ENCODE data around the gene TMEM243. TPM values are rescaled to one million over a fixed set of nuclear protein-coding genes. Genes with fewer than 3 reads are reported as not detected.

The TMEM243 gene
- total RNA-seq, 1 experiment from 2014 or later: 23.5 TPM

DNA sequence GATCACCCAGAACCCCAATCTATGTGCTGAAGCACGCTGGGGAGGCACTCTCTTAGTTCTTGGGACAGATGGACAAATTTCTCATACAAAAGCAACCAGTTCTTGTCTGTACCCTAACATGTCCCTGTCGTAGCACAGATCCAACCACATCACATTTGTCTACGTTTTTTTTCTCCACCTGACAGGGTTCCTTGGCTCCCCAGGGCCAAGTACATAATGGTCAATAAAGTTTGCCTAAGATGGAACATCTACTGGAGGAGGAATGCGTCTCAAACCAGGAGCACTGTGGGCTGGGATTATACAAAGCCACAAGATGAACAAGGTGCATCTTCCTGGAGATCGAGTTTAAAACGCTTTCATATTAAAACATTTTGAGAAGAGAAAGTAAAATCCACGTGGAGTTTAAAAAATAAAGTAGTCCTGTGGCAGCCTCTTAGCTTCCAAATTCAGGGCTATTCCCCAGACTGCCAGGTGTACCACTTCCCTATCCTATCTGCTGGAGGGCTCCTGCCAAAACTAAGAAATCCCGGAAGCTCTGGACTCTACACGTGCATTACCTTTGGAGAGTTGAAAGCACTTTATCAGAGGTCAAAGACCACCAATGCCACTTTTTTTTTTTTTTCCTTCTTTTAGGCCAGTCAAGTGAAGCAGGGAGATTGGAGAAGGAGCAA is 1.4 kb downstream of the TMEM243 start:
- H3K27ac Mint-ChIP-seq: no peak overlapping the region; a peak in 2 of 7 replicates
- Histone ChIP-seq H3K4ac (ENCODE audit: low read depth, low read length) (no peak overlapping the region), H3K9ac (ENCODE audit: extremely low read depth, insufficient read length, low read length) (no peak overlapping the region), H3K18ac (ENCODE audit: insufficient read length, low read depth, low read length) (no peak overlapping the region), H2AK5ac (ENCODE audit: insufficient read length, low read length) (no peak overlapping the region), H2BK120ac (ENCODE audit: low read depth, low read length, poor library complexity, severe bottlenecking) (no peak overlapping the region), H3K23me2 (ENCODE audit: insufficient read length, low read depth, low read length, poor library complexity, severe bottlenecking) (peaks cover 17% of the 10 kb centered on the region), H4K8ac (replicated peaks; ENCODE audit: insufficient read length, low read depth, low read length) (no peak overlapping the region), H4K5ac (ENCODE audit: insufficient read length, low read depth, low read length) (no peak overlapping the region), H4K91ac (ENCODE audit: insufficient read length, low read depth, low read length) (no peak overlapping the region), H2BK5ac (ENCODE audit: insufficient read length, low read length) (no peak overlapping the region), H3K27ac (ENCODE audit: insufficient read length, low read depth, low read length) (no peak overlapping the region), H3K4me1 (ENCODE audit: insufficient read depth, low read length) (0 out of 2 replicates have a peak, but pooled peaks cover 2% of the 10 kb centered on the region), H3K27me3 (ENCODE audit: insufficient read depth, low read length) (peaks cover 7% of the 10 kb centered on the region; the same call in 1 of the 2 replicates), H3T11ph (ENCODE audit: low read length) (no peak overlapping the region), H2AFZ (ENCODE audit: low read length) (no peak overlapping the region), H3K79me2 (ENCODE audit: insufficient read depth, low read length) (peaks cover 5% of the 10 kb centered on the region; the same call in 1 of the 2 replicates), H2BK12ac (ENCODE audit: insufficient read length, low read depth, low read length) (no peak overlapping the region), H3K23ac (ENCODE audit: insufficient read length, low read depth, low read length) (no peak overlapping the region), H4K20me1 (ENCODE audit: control insufficient read depth, insufficient read depth, insufficient read length) (no peaks in the 10 kb centered on the region), H3K4me2 (ENCODE audit: insufficient read depth, insufficient read length, low read length) (peak overlapping the region; percentile 96), H2BK20ac (ENCODE audit: low read depth, low read length, poor library complexity, severe bottlenecking) (no peak overlapping the region), H3K56ac (ENCODE audit: insufficient read length, low read depth, low read length) (no peak overlapping the region), H2BK15ac (ENCODE audit: low read depth, low read length) (no peak overlapping the region), H3K14ac (ENCODE audit: insufficient read depth, low read length) (no peak overlapping the region), H3K9me3 (ENCODE audit: control insufficient read depth, low read depth, low read length) (no peaks in the 10 kb centered on the region), H3K79me1 (ENCODE audit: insufficient read depth, low read depth, low read length, poor library complexity, severe bottlenecking) (peaks cover 2% of the 10 kb centered on the region)
- peaks cover 0 to 18% (median 15%) of the 10 kb centered on the region in 3 experiments; a peak in 5 of 7 replicates for H3K36me3 Mint-ChIP-seq (ENCODE audit: insufficient read depth in 1 of 3, low read depth in 3 of 3)
- no peaks in the 10 kb centered on the region for H3K9me3 Mint-ChIP-seq
- no peak for DNase-seq
- WGBS (ENCODE audit: extremely low coverage, insufficient read length, low lambda C conversion rate): no CpG with 5 or more reads among the region's 9 CpGs
- H3K4me1 Mint-ChIP-seq: peaks cover 24 to 31% of the 10 kb centered on the region in 2 experiments
- H3K4me3 Mint-ChIP-seq: peak overlapping the region; percentile 91 to 97
- no peaks in the 10 kb centered on the region for H3K27me3 Mint-ChIP-seq (ENCODE audit: low read depth)
- TF ChIP-seq, protein P1, sequence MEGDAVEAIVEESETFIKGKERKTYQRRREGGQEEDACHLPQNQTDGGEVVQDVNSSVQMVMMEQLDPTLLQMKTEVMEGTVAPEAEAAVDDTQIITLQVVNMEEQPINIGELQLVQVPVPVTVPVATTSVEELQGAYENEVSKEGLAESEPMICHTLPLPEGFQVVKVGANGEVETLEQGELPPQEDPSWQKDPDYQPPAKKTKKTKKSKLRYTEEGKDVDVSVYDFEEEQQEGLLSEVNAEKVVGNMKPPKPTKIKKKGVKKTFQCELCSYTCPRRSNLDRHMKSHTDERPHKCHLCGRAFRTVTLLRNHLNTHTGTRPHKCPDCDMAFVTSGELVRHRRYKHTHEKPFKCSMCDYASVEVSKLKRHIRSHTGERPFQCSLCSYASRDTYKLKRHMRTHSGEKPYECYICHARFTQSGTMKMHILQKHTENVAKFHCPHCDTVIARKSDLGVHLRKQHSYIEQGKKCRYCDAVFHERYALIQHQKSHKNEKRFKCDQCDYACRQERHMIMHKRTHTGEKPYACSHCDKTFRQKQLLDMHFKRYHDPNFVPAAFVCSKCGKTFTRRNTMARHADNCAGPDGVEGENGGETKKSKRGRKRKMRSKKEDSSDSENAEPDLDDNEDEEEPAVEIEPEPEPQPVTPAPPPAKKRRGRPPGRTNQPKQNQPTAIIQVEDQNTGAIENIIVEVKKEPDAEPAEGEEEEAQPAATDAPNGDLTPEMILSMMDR (conservative IDR thresholded peaks at IDR 0.05): no peak
